Measurements from ENCODE around the gene NSMCE1. TPM values are rescaled to one million over a fixed set of nuclear protein-coding genes. Genes with fewer than 3 reads are reported as not detected.

Gene NSMCE1
- total RNA-seq, 2 experiments from 2014 or later: 31.9 to 33.9 TPM

- Mint-ChIP-seq H3K4me3 (peak overlapping the region; percentile 86), H3K9me3 (no peaks in the 10 kb centered on the region), H3K4me1 (ENCODE audit: low read depth) (peaks cover 61% of the 10 kb centered on the region), H3K36me3 (ENCODE audit: low read depth) (peaks cover 35% of the 10 kb centered on the region), H3K27me3 (no peaks in the 10 kb centered on the region), H3K27ac (peak overlapping the region; percentile 89)
- H3K4me3 ChIP-seq (ENCODE audit: low read length): peak overlapping the region; percentile 91
- POLR2A ChIA-PET: interaction anchor here (0.9 to 5.0 kb wide), 5 partner anchors 53 to 132 kb away, joined by 3 to 68 read pairs (median 7); no protein-coding TSS in a partner anchor
- H3K36me3 ChIP-seq (ENCODE audit: insufficient read depth, low read length): no peaks in the 10 kb centered on the region
- DNase-seq (no peak), ATAC-seq (ENCODE audit: poor library complexity) (no peak)
- CTCF ChIA-PET: interaction anchor here (1.2 to 8.5 kb wide), 4 partner anchors 54 to 135 kb away, joined by 3 to 75 read pairs (median 17); no protein-coding TSS in a partner anchor
- no peaks in the 10 kb centered on the region for H3K27me3 ChIP-seq (ENCODE audit: control insufficient read depth in 1 of 2, insufficient read depth in 2 of 2, low read length in 2 of 2)
- H3K9me3 ChIP-seq (ENCODE audit: control insufficient read depth in 1 of 2, insufficient read depth in 1 of 2, low read length in 2 of 2): no peaks in the 10 kb centered on the region
- TF ChIP-seq CTCF (IDR thresholded peaks at IDR 0.05): no peak
- peak overlapping the region; percentile 89 to 94 for H3K27ac ChIP-seq (ENCODE audit: low read depth in 1 of 2, low read length in 2 of 2)
- intact Hi-C loops (cut with DNase I, micrococcal nuclease): loop anchor here (2.0 to 5.0 kb wide), 6 partner anchors 43 to 138 kb away; no protein-coding TSS in a partner anchor
- H3K4me1 ChIP-seq (ENCODE audit: insufficient read depth, low read length): peaks cover 69% of the 10 kb centered on the region
Observed at GRCh38 chr16:27314986-27315332, 46.4 kb upstream of the NSMCE1 start.

DNA sequence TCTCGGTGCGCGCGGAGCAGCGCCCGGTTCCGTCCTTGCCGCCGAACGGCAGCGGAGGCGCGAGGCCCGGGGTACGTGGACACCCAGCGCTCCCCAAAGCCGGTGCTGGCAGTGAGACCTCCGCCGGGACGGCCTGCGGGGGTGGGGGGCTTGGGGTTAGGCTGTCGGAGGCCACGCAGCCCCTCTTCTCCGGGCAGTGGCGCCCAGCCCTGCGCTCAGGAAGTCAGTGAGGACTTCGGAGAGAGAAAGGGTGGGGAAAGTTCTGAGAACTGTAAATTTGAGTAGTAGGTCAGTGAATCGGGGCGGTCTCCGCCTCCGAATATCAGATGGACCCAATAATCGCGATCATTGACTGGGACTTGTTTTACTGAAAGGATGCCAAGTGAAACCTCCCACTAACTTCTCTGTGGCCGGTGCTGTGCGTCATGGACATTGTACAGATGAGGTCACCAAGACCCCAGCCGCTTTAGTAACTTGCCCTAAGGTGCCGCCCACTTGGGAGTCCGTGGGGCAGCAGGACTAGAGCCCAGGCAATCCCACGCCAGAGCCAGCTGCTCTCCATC is 45.7 kb upstream of the NSMCE1 start:
- Mint-ChIP-seq H3K4me1 (ENCODE audit: low read depth) (peaks cover 54% of the 10 kb centered on the region), H3K4me3 (peak overlapping the region; percentile 86), H3K27ac (peak overlapping the region; percentile 89), H3K27me3 (no peaks in the 10 kb centered on the region), H3K36me3 (ENCODE audit: low read depth) (peaks cover 33% of the 10 kb centered on the region), H3K9me3 (no peaks in the 10 kb centered on the region)
- Histone ChIP-seq H3K9me3 (ENCODE audit: control insufficient read depth in 1 of 2, insufficient read depth in 1 of 2, low read length in 2 of 2) (no peaks in the 10 kb centered on the region), H3K27me3 (ENCODE audit: control insufficient read depth in 1 of 2, insufficient read depth in 2 of 2, low read length in 2 of 2) (no peaks in the 10 kb centered on the region), H3K36me3 (ENCODE audit: insufficient read depth, low read length) (no peaks in the 10 kb centered on the region), H3K27ac (ENCODE audit: low read depth in 1 of 2, low read length in 2 of 2) (peak overlapping the region; percentile 89 to 94), H3K4me3 (ENCODE audit: low read length) (peak overlapping the region; percentile 91), H3K4me1 (ENCODE audit: insufficient read depth, low read length) (peaks cover 62% of the 10 kb centered on the region)
- peak in 11 of 14 experiments; percentile 11 to 80 (median 42) for DNase-seq
- POLR2A ChIA-PET: interaction anchor here (1.2 to 1.9 kb wide), 2 partner anchors 53 to 118 kb away, joined by 5 to 7 read pairs; no protein-coding TSS in a partner anchor
- intact Hi-C loops (cut with DNase I, micrococcal nuclease): loop anchor here (2.0 kb wide), 2 partner anchors 79 to 135 kb away; no protein-coding TSS in a partner anchor
- ATAC-seq (ENCODE audit: poor library complexity): peak; percentile 8
- CTCF ChIA-PET: no interaction called here
- no peak for TF ChIP-seq CTCF (IDR thresholded peaks at IDR 0.05)

- Mint-ChIP-seq H3K27me3 (no peaks in the 10 kb centered on the region), H3K27ac (peak within 1 kb of the TSS; percentile 92), H3K36me3 (ENCODE audit: low read depth) (peaks cover 26% of the 10 kb centered on the region), H3K4me1 (ENCODE audit: low read depth) (peaks cover 47% of the 10 kb centered on the region), H3K9me3 (no peaks in the 10 kb centered on the region), H3K4me3 (peak within 1 kb of the TSS; percentile 95)
- Histone ChIP-seq H3K27me3 (ENCODE audit: control insufficient read depth in 1 of 2, insufficient read depth in 2 of 2, low read length in 2 of 2) (no peaks in the 10 kb centered on the region), H3K27ac (ENCODE audit: low read depth in 1 of 2, low read length in 2 of 2) (peak within 1 kb of the TSS; percentile 89 to 94), H3K4me3 (ENCODE audit: low read length) (peak within 1 kb of the TSS; percentile 91), H3K9me3 (ENCODE audit: control insufficient read depth in 1 of 2, insufficient read depth in 1 of 2, low read length in 2 of 2) (no peaks in the 10 kb centered on the region), H3K36me3 (ENCODE audit: insufficient read depth, low read length) (no peaks in the 10 kb centered on the region), H3K4me1 (ENCODE audit: insufficient read depth, low read length) (peaks cover 56% of the 10 kb centered on the region)
- no peak for TF ChIP-seq CTCF (IDR thresholded peaks at IDR 0.05)
- intact Hi-C loops (cut with DNase I, micrococcal nuclease): loop anchor here (2.0 kb wide), 2 partner anchors 79 to 135 kb away; no protein-coding TSS in a partner anchor
- DNase-seq (peak; percentile 33 to 84 (median 56)), ATAC-seq (ENCODE audit: poor library complexity) (peak; percentile 46)
- CTCF ChIA-PET: no interaction called here
- POLR2A ChIA-PET: interaction anchor here (1.2 to 1.3 kb wide), 2 partner anchors 78 to 79 kb away, joined by 3 to 4 read pairs; no protein-coding TSS in a partner anchor
Observed at GRCh38 chr16:27313422-27314160, 45.0 kb upstream of the NSMCE1 start, which contains the start of gene IL4R. Gene IL4R, plus strand, starts transcription at chr16:27313974. Its CDS starts 26,230 bp downstream, at chr16:27340204.

Data from CD4-positive, alpha-beta T cell (primary cell).